Hepatocyte (in vitro differentiated cells): Measurements from ENCODE around the gene OR56B1. TPM values are rescaled to one million over a fixed set of nuclear protein-coding genes. Genes with fewer than 3 reads are reported as not detected.

Source experiments
- DNase-seq: peaks from one replicate; pipeline ENCODE4 v3.0.0-alpha.2; 2016; ENCODE audit warnings: low spot score
- H2AFZ ChIP-seq: fragments of 200-600 bp; sonication (generic); 2 replicates; pipeline ENCODE4 v1.6.0; 2016; ENCODE audit warnings: antibody characterized with exemption, mild to moderate bottlenecking
- H3K27ac ChIP-seq: fragments of 200-600 bp; sonication (generic); 2 replicates; pipeline ENCODE4 v1.5.1; 2016; ENCODE audit warnings: mild to moderate bottlenecking
- H3K27me3 ChIP-seq: fragments of 200-600 bp; sonication (generic); 2 replicates; pipeline ENCODE4 v1.6.1; 2016
- H3K36me3 ChIP-seq: fragments of 200-600 bp; sonication (generic); replicated peaks from 2 replicates; pipeline ENCODE4 v1.5.1; 2016; ENCODE audit warnings: low read depth; ENCODE audit not compliant: insufficient read depth
- H3K4me1 ChIP-seq: fragments of 200-600 bp; sonication (generic); 2 replicates; pipeline ENCODE4 v1.5.1; 2016; ENCODE audit warnings: mild to moderate bottlenecking, moderate library complexity; ENCODE audit not compliant: insufficient read depth
- H3K4me2 ChIP-seq: fragments of 200-600 bp; sonication (generic); 2 replicates; pipeline ENCODE4 v1.6.0; 2016
- H3K4me3 ChIP-seq: fragments of 200-600 bp; sonication (generic); 2 replicates; pipeline ENCODE4 v1.5.1; 2016; ENCODE audit warnings: mild to moderate bottlenecking
- H3K79me2 ChIP-seq: fragments of 200-600 bp; sonication (generic); 2 replicates; pipeline ENCODE4 v1.6.0; 2017; ENCODE audit warnings: mild to moderate bottlenecking
- H3K9me2 ChIP-seq: fragments of 200-600 bp; sonication (generic); replicated peaks from 2 replicates; pipeline ENCODE4 v1.6.0; 2017; ENCODE audit warnings: mild to moderate bottlenecking; ENCODE audit not compliant: insufficient read depth
- H3K9me3 ChIP-seq: fragments of 200-600 bp; sonication (generic); 2 replicates; pipeline ENCODE4 v1.5.1; 2016; ENCODE audit warnings: low read depth, mild to moderate bottlenecking
- H4K20me1 ChIP-seq: fragments of 200-600 bp; sonication (generic); 2 replicates; pipeline ENCODE4 v1.6.0; 2016; ENCODE audit warnings: mild to moderate bottlenecking; ENCODE audit not compliant: insufficient read depth, poor library complexity, severe bottlenecking
- CTCF ChIP-seq: fragments of 200-600 bp; sonication (generic); IDR thresholded peaks from 2 replicates; pipeline ENCODE4 v1.5.1; 2016; ENCODE audit warnings: antibody characterized with exemption, mild to moderate bottlenecking; ENCODE audit not compliant: poor library complexity
- EZH2 ChIP-seq: fragments of 200-600 bp; sonication (generic); IDR thresholded peaks from 2 replicates; pipeline ENCODE4 v1.6.1; 2016; ENCODE audit warnings: antibody characterized with exemption, mild to moderate bottlenecking, borderline replicate concordance
- EZH2phosphoT487 ChIP-seq: fragments of 200-600 bp; sonication (generic); IDR thresholded peaks from one replicate; pipeline ENCODE4 v1.6.1; 2018; ENCODE audit warnings: antibody characterized with exemption, mild to moderate bottlenecking, low read depth, moderate library complexity; ENCODE audit not compliant: unreplicated experiment, severe bottlenecking
- WGBS: methylation state at CpG from one replicate; pipeline ENCODE4 v1.1.6; 2016; ENCODE audit warnings: low lambda C conversion rate; ENCODE audit errors: missing lambda C conversion rate; 5-methylcytosine and 5-hydroxymethylcytosine counted together
- polyA plus RNA-seq: library from polyadenylated mRNA; unstranded; fragments of >200 nt; fragmentation: Nextera tagmentation; extraction: Ambion mirVana; gene quantifications from 2 replicates; pipeline ENCODE4 v1.2.1, GENCODE V29; 2016
- total RNA-seq: library from RNA; depleted of rRNA; stranded (reverse); fragments of >200 nt; gene quantifications from 2 replicates; pipeline ENCODE4 v1.2.3, GENCODE V29; 2014

The OR56B1 gene
- total and polyA plus RNA-seq, 2 experiments from 2014 or later, result not detected

DNA sequence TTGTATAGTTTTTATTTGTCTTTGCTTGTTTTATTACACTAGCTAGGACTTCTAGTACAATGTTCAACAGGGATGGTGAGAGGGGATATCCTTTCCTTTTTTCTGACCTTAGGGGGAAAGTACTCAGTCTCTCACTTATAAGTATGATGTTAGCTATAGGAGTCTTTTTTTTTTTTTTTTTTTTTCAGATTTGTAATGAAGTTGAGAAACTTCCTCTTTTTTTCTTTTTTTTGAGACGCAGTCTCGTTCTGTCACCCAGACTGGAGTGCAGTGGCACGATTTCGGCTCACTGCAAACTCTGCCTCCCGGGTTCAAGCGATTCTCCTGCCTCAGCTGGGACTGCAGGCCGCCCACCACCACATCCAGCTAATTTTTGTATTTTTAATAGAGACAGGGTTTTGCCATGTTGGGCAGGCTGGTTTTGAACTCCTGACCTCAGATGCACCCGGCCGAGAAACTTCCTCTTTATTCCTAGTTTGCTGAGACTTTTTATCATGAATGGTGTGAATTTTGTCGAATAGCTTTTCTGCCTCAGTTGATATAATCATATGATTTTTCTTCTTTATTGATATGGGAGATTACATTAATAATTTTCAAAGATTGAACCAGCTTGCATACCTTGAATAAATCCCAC lies 35.7 kb upstream of the OR56B1 start:
- Histone ChIP-seq H2AFZ (no peak overlapping the region), H3K36me3 (no peaks in the 10 kb centered on the region), H3K9me3 (no peaks in the 10 kb centered on the region), H3K27me3 (no peaks in the 10 kb centered on the region), H4K20me1 (no peaks in the 10 kb centered on the region), H3K79me2 (no peaks in the 10 kb centered on the region), H3K27ac (no peak overlapping the region), H3K4me3 (no peak overlapping the region), H3K4me2 (no peak overlapping the region), H3K4me1 (no peaks in the 10 kb centered on the region), H3K9me2 (no peaks in the 10 kb centered on the region)
- 92% methylated on average over 9 of the region's 10 CpGs for WGBS
- no peak for DNase-seq
- TF ChIP-seq CTCF, result no peak
- TF ChIP-seq EZH2, result no peak
- TF ChIP-seq EZH2phosphoT487, result no peak

DNA sequence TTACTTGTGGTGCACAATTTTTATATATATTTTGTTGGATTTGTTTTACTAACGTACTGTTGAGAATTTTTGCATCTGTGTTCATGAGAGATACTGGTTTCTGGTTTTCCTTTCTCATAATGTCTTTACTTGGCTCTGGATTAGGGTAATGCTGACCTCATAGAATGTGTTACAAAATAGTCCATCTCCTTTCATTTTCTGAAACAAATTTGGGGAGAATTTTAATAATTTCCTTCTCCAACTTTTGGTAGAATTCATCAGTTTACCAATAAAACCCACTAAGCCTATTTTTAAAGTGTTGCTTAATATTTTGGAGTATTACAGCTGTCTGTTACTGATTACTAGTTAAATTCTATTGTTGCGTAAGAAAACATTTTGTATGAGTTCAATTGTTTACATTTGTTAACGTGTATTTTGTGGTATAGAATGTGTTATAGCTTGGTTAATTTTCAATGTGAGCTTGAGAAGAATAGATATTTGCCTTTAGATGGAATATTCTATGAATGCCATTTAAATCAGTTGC lies 35.1 kb upstream of the OR56B1 start:
- Histone ChIP-seq H3K79me2 (no peaks in the 10 kb centered on the region), H3K4me2 (no peak overlapping the region), H3K9me3 (no peaks in the 10 kb centered on the region), H3K36me3 (no peaks in the 10 kb centered on the region), H3K27ac (no peak overlapping the region), H2AFZ (no peak overlapping the region), H3K4me3 (no peak overlapping the region), H3K4me1 (no peaks in the 10 kb centered on the region), H4K20me1 (no peaks in the 10 kb centered on the region), H3K9me2 (no peaks in the 10 kb centered on the region), H3K27me3 (no peaks in the 10 kb centered on the region)
- no peak for TF ChIP-seq EZH2
- TF ChIP-seq EZH2phosphoT487, result no peak
- TF ChIP-seq CTCF, result no peak
- WGBS, result 56% methylated on average over 3 of the region's 3 CpGs
- no peak for DNase-seq

DNA sequence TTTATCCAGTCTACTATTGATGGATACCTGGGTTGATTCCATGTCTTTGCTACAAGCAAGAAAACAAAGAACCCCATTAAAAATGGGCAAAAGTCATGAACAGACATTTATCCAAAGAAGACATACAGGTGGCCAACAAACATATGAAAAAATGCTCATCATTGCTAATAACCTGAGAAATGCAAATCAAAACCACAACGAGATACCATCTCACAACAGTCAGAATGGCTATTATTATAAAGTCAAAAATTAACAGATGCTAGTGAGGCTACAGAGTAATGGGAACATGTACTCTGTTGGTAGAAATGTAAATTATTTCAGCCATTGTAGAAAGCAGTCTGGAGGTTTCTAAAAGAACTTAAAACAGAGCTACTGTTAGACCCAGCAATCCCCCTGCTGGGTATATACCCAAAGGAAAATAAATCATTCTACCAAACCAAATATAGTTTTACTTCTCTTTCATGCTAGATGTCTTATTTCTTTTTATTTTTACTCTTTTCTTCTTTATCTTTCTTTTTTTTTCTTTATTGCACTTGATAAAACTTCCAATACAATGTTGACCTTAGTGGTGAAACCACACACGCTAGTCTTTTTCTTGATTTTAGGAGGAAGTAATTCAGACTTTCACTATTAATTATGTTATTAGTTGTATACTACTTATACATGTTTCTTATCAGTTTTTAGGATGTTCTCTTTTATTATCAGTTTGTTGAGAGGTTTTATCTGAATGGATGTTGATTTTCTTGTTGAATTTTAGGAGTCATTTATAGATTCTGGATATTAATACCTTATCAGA lies 32.3 kb upstream of the OR56B1 start:
- H3K79me2 ChIP-seq, result no peaks in the 10 kb centered on the region
- H3K9me3 ChIP-seq, result no peaks in the 10 kb centered on the region
- TF ChIP-seq CTCF, result no peak
- no peak for TF ChIP-seq EZH2phosphoT487
- TF ChIP-seq EZH2, result no peak
- no peaks in the 10 kb centered on the region for H4K20me1 ChIP-seq
- 96% methylated on average over 2 of the region's 2 CpGs for WGBS
- DNase-seq, result no peak
- no peaks in the 10 kb centered on the region for H3K36me3 ChIP-seq
- H3K27me3 ChIP-seq, result no peaks in the 10 kb centered on the region
- no peak overlapping the region for H3K4me3 ChIP-seq
- H3K4me2 ChIP-seq, result no peak overlapping the region
- no peak overlapping the region for H2AFZ ChIP-seq
- H3K27ac ChIP-seq, result no peak overlapping the region
- no peaks in the 10 kb centered on the region for H3K4me1 ChIP-seq
- no peaks in the 10 kb centered on the region for H3K9me2 ChIP-seq
